IMR-90 (cell line): ENCODE results near the gene HTR3E.

Experiments used
- CTCF ChIP-seq: conservative IDR thresholded peaks from 2 replicates; pipeline ENCODE4 v1.5.1; 2012; ENCODE audit warnings: mild to moderate bottlenecking, low read depth, low read length, improper control_type of control experiment
- MAFK ChIP-seq: IDR thresholded peaks from 2 replicates; pipeline ENCODE4 v1.6.1; 2012; ENCODE audit warnings: low read depth, low read length, improper control_type of control experiment
- MAZ ChIP-seq: IDR thresholded peaks from 2 replicates; pipeline ENCODE4 v1.6.1; 2012; ENCODE audit warnings: low read depth, mild to moderate bottlenecking, low read length, improper control_type of control experiment, moderate library complexity, borderline replicate concordance
- MXI1 ChIP-seq: IDR thresholded peaks from 2 replicates; pipeline ENCODE4 v1.6.1; 2012; ENCODE audit warnings: low read depth, mild to moderate bottlenecking, low read length, moderate library complexity, borderline replicate concordance

DNA sequence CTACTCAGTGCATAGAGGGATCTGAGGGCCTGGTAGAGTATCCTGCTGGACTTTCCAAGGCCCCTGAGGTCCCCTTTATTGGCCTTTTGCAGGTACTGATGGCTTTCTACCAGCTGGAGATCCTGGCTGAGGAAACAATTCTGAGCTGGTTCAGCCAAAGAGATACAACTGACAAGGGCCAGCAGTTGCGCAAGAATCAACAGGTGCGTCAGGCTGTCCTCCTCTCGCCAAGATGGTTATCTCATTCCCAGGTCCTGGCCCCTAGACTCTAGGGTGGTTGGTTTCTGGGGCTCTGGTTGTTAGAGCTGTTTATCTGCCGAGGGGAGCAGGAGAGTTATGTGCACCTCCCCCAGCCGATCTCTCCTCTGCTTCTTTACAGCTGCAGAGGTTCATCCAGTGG is 47.6 kb downstream of the HTR3E start:
- TF ChIP-seq CTCF (no peak), MAZ (no peak), MAFK (no peak), MXI1 (no peak)
